Loucy (cell line): ENCODE results near the gene OGFOD3.

Experiments used
- H2AFZ ChIP-seq: fragments of 200-600 bp; sonication (generic); 2 replicates; pipeline ENCODE4 v1.6.0; 2016; ENCODE audit warnings: antibody characterized with exemption, mild to moderate bottlenecking, low read length, moderate library complexity
- H3F3A ChIP-seq: fragments of 200-600 bp; 2 replicates; pipeline ENCODE4 v1.6.0; 2016; ENCODE audit warnings: antibody characterized with exemption, low read depth, mild to moderate bottlenecking
- H3K27me3 ChIP-seq: fragments of 200-600 bp; sonication (generic); 2 replicates; pipeline ENCODE4 v1.6.1; 2014; ENCODE audit warnings: low read length, mild to moderate bottlenecking; ENCODE audit not compliant: insufficient read depth, poor library complexity, severe bottlenecking
- H3K36me3 ChIP-seq: fragments of 200-600 bp; sonication (generic); 2 replicates; pipeline ENCODE4 v1.6.1; 2016; ENCODE audit warnings: low read length; ENCODE audit not compliant: insufficient read depth
- H3K4me1 ChIP-seq: fragments of 200-600 bp; sonication (generic); 2 replicates; pipeline ENCODE4 v1.5.1; 2014; ENCODE audit warnings: low read length, mild to moderate bottlenecking; ENCODE audit not compliant: insufficient read depth, poor library complexity, severe bottlenecking
- H3K4me2 ChIP-seq: fragments of 200-600 bp; sonication (generic); 2 replicates; pipeline ENCODE4 v1.6.0; 2014; ENCODE audit warnings: antibody characterized with exemption, low read length, low read depth, mild to moderate bottlenecking; ENCODE audit not compliant: poor library complexity, severe bottlenecking
- H3K4me3 ChIP-seq: fragments of 200-600 bp; sonication (generic); 2 replicates; pipeline ENCODE4 v1.5.1; 2014; ENCODE audit warnings: low read length, mild to moderate bottlenecking, mixed read lengths; ENCODE audit not compliant: poor library complexity, severe bottlenecking
- H3K79me2 ChIP-seq: fragments of 200-600 bp; sonication (generic); 2 replicates; pipeline ENCODE4 v1.6.1; 2014; ENCODE audit warnings: low read length; ENCODE audit not compliant: insufficient read depth
- H3K9ac ChIP-seq: fragments of 200-600 bp; sonication (generic); 2 replicates; pipeline ENCODE4 v1.6.0; 2014; ENCODE audit warnings: mild to moderate bottlenecking, low read depth, low read length, moderate library complexity; ENCODE audit not compliant: poor library complexity, severe bottlenecking
- H3K9me2 ChIP-seq: fragments of 200-600 bp; sonication (generic); replicated peaks from 2 replicates; pipeline ENCODE4 v1.6.1; 2016; ENCODE audit warnings: low read depth, low read length, mixed read lengths
- H3K9me3 ChIP-seq: fragments of 200-600 bp; sonication (generic); 2 replicates; pipeline ENCODE4 v1.6.1; 2014; ENCODE audit warnings: mild to moderate bottlenecking, antibody characterized with exemption, low read length, low read depth; ENCODE audit not compliant: insufficient read depth
- H4K20me1 ChIP-seq: fragments of 200-600 bp; sonication (generic); 2 replicates; pipeline ENCODE4 v1.6.0; 2014; ENCODE audit warnings: antibody characterized with exemption, low read length, mild to moderate bottlenecking; ENCODE audit not compliant: insufficient read depth, poor library complexity, severe bottlenecking
- EZH2phosphoT487 ChIP-seq: fragments of 200-600 bp; IDR thresholded peaks from 2 replicates; pipeline ENCODE4 v1.6.1; 2018; ENCODE audit warnings: antibody characterized with exemption, mild to moderate bottlenecking, moderate library complexity, borderline replicate concordance
- TF ChIP-seq, protein P1 (sequence below): fragments of 200-600 bp; sonication (generic); conservative IDR thresholded peaks from 2 replicates; pipeline ENCODE4 v1.5.1; 2014; ENCODE audit warnings: mild to moderate bottlenecking, antibody characterized with exemption, low read length

The OGFOD3 gene

GRCh38 chr17:82436601-82437324 is 18.4 kb upstream of the OGFOD3 start:
- no peak overlapping the region for H3K4me2 ChIP-seq
- no peak overlapping the region for H3K4me3 ChIP-seq
- peaks cover 2% of the 10 kb centered on the region; the same call in 1 of the 2 replicates for H3F3A ChIP-seq
- no peak overlapping the region for H2AFZ ChIP-seq
- no peak overlapping the region for H3K9ac ChIP-seq
- no peaks in the 10 kb centered on the region for H3K27me3 ChIP-seq
- no peak for TF ChIP-seq EZH2phosphoT487
- TF ChIP-seq, protein P1, sequence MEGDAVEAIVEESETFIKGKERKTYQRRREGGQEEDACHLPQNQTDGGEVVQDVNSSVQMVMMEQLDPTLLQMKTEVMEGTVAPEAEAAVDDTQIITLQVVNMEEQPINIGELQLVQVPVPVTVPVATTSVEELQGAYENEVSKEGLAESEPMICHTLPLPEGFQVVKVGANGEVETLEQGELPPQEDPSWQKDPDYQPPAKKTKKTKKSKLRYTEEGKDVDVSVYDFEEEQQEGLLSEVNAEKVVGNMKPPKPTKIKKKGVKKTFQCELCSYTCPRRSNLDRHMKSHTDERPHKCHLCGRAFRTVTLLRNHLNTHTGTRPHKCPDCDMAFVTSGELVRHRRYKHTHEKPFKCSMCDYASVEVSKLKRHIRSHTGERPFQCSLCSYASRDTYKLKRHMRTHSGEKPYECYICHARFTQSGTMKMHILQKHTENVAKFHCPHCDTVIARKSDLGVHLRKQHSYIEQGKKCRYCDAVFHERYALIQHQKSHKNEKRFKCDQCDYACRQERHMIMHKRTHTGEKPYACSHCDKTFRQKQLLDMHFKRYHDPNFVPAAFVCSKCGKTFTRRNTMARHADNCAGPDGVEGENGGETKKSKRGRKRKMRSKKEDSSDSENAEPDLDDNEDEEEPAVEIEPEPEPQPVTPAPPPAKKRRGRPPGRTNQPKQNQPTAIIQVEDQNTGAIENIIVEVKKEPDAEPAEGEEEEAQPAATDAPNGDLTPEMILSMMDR = no peak
- no peaks in the 10 kb centered on the region; the same call in 1 of the 2 replicates for H3K36me3 ChIP-seq
- H3K9me3 ChIP-seq = no peaks in the 10 kb centered on the region
- peaks cover 3% of the 10 kb centered on the region for H4K20me1 ChIP-seq
- peaks cover 31% of the 10 kb centered on the region for H3K4me1 ChIP-seq
- H3K9me2 ChIP-seq = no peaks in the 10 kb centered on the region
- H3K79me2 ChIP-seq = no peaks in the 10 kb centered on the region

DNA sequence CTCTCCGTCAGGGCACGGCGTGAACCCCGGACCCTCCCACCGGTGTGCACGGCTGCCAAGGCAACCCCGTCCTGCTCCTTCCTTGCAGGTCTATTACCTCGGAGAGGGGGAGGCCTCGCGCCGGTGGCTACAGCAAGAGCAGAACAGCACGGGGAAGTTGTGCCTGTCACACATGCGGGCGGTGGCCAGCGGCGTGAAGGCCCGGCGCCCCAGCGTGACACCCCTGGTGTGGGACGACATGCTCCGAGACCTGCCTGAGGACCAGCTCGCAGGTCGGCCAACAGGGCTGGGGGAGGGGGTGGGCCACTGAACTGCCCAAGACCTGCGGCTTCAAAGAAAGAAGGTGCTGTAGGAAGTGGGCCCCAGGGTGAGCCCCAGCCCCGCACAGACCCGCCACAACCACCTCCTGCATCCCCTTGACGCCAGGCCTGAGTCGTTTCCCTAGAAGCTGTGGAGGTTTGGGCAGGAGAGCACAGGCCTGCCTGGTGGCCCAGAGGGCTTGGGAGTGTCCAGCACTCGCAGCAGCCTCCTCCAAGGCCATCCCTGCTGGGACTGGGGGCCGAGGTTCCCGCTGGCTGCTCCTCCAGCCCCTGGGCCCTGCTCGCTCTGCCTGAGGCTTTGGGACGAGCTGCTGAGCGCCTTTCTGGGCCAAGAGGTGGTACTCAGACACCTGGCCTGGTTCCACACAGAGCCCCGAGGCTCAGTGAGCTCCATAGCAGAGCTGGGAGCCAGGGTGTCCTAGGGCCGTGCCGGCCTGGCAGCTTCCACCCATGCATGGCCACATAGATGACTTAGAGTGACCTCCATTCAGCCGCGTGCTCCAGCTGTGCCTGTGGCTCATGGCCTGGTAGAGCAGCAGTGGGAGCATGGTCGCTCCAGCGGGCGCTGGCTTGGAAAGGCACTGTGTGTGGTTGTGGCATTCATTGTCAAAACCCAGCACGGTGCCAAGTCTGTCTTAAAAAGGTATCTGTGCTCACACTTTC is 17.5 kb upstream of the OGFOD3 start:
- no peak overlapping the region for H2AFZ ChIP-seq
- peaks cover 32% of the 10 kb centered on the region for H3K4me1 ChIP-seq
- H3K9me2 ChIP-seq = no peaks in the 10 kb centered on the region
- no peaks in the 10 kb centered on the region for H3K27me3 ChIP-seq
- no peaks in the 10 kb centered on the region for H3K36me3 ChIP-seq
- no peak overlapping the region for H3K9ac ChIP-seq
- no peaks in the 10 kb centered on the region for H4K20me1 ChIP-seq
- H3K4me3 ChIP-seq = no peak overlapping the region
- no peak for TF ChIP-seq EZH2phosphoT487
- TF ChIP-seq, protein P1 = no peak
- peaks cover 2% of the 10 kb centered on the region; the same call in 1 of the 2 replicates for H3F3A ChIP-seq
- H3K79me2 ChIP-seq = no peaks in the 10 kb centered on the region
- no peaks in the 10 kb centered on the region for H3K9me3 ChIP-seq
- no peak overlapping the region for H3K4me2 ChIP-seq

DNA sequence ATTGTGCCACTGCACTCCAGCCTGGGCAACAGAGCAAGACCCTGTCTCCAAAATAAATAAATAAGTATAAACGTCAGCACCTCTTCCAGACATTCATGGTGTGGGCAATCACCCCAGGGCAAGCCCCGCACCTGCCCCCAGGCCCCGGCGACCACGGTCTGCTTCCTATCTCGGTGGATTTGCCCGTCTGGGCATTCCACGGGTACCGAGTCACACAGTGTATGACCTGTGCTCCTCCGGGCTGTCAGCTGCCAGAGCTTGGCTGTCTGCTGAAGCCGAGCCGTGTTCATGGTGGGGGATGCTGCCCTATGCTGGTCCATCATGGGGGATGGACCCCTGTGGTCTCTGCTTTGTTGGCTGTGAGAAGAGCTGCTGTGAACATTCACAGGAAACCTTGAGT is 16.7 kb upstream of the OGFOD3 start:
- no peaks in the 10 kb centered on the region for H3K36me3 ChIP-seq
- H3K4me3 ChIP-seq = no peak overlapping the region
- no peak for TF ChIP-seq EZH2phosphoT487
- no peak overlapping the region for H3K4me2 ChIP-seq
- H3K9ac ChIP-seq = peak overlapping the region; percentile 44
- H3K9me3 ChIP-seq = no peaks in the 10 kb centered on the region
- H3K4me1 ChIP-seq = peaks cover 39% of the 10 kb centered on the region
- no peaks in the 10 kb centered on the region for H3K27me3 ChIP-seq
- peaks cover 2% of the 10 kb centered on the region; the same call in 1 of the 2 replicates for H3F3A ChIP-seq
- no peaks in the 10 kb centered on the region for H4K20me1 ChIP-seq
- no peaks in the 10 kb centered on the region for H3K79me2 ChIP-seq
- no peaks in the 10 kb centered on the region for H3K9me2 ChIP-seq
- H2AFZ ChIP-seq = no peak overlapping the region
